Effector memory CD8-positive, alpha-beta T cell (primary cell): ENCODE measurements around the gene ZNF768.

Experiments
- ATAC-seq: fragments of 150-1000 bp; cut with Tn5 transposase; replicated peaks from 2 replicates; pipeline ENCODE4 v1.10.0; 2021; ENCODE audit warnings: mild to moderate bottlenecking, moderate library complexity
- DNase-seq, 3 experiments: peaks; one replicate each; pipeline ENCODE4 v3.0.0; 2021
- H3K27ac Mint-ChIP-seq, 2 donors: one replicate each; pipeline ENCODE4 v1.8.0; 2022; ENCODE audit warnings: mild to moderate bottlenecking in 2 of 2, mixed read lengths in 2 of 2, moderate library complexity in 2 of 2
- H3K27me3 Mint-ChIP-seq, 2 donors: one replicate each; pipeline ENCODE4 v1.8.0; 2022; ENCODE audit warnings: mixed read lengths in 2 of 2
- H3K36me3 Mint-ChIP-seq: one replicate; pipeline ENCODE4 v1.8.0; 2022; ENCODE audit warnings: mild to moderate bottlenecking, moderate library complexity, mixed read lengths; ENCODE audit not compliant: insufficient read depth
- H3K4me1 Mint-ChIP-seq, 2 donors: one replicate each; pipeline ENCODE4 v1.8.0; 2022; ENCODE audit warnings: low read depth in 2 of 2, mixed read lengths in 2 of 2
- H3K4me3 Mint-ChIP-seq, 2 donors: one replicate each; pipeline ENCODE4 v1.8.0; 2022; ENCODE audit warnings: mild to moderate bottlenecking in 2 of 2, mixed read lengths in 2 of 2, moderate library complexity in 2 of 2
- H3K9me3 Mint-ChIP-seq, 2 donors: one replicate each; pipeline ENCODE4 v1.8.0; 2022; ENCODE audit warnings: mixed read lengths in 2 of 2

The ZNF768 gene

DNA sequence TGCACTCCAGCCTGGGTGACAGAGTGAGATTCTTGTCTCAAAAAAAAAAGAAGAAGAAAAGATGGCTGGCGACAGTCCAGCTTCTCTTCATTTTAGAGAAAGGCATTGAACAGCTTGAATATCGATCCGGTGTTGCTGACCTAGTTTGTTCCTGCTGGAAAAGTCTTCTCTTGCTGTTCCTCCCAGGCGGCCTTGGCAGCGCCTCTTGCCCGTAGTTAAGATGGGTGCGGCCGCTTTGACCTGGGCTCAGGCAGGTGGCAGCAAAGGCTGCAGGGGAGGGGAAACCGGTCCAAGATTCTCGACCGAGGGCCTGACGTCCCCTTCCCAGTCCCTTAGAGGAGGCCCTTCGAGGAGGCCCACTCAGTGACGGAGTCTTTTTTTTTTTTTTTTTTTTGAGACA, 35.7 kb upstream of the ZNF768 start:
- Mint-ChIP-seq H3K27me3 (no peaks in the 10 kb centered on the region), H3K4me1 (peaks cover 13 to 20% of the 10 kb centered on the region in 2 donors), H3K9me3 (no peaks in the 10 kb centered on the region)

DNA sequence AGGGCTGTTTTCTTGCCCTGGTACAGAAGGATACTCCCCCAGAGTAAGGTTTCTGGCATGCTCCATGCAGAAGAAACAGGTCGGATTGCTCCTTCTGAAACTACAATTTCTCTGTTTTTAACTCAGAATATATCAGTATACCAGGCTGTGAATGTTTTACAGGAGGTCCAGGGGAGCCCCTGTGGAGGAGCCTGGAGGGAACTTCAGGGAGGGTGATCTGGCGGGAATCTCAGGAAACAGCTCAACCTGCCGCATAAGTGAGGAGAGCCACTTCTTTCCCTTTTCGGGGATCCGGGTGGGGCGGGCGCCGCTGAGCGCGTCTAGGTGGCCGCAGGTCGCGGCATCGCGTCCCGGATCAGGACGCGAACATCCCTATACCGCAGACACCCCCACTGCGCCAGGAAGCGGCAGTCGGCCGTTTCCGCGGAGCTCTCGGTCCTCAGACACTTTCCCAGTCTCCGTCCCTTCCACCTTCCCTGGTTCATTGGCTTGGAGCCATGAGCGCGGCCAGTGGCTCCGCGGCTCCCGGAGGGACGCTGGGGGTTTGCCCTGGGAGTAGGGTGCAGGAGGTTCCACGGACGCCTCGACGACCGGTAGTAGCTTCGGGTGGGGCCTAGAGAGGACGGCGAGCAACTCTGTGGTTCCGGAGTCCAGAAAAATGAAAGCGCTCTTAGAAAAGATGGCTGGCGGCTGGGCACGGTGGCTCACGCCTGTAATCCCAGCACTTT, 34.9 kb upstream of the ZNF768 start:
- peaks cover 24% of the 10 kb centered on the region for H3K36me3 Mint-ChIP-seq
- no peak for DNase-seq
- peak overlapping the region; percentile 67 to 91 for H3K27ac Mint-ChIP-seq
- H3K4me3 Mint-ChIP-seq = peak overlapping the region; percentile 77 to 86
- no peak for ATAC-seq
- H3K4me1 Mint-ChIP-seq = peaks cover 8 to 22% of the 10 kb centered on the region in 2 donors
- no peaks in the 10 kb centered on the region for H3K27me3 Mint-ChIP-seq
- no peaks in the 10 kb centered on the region for H3K9me3 Mint-ChIP-seq

More for the DNA sequence above, 35.7 kb upstream of the ZNF768 start:
- Mint-ChIP-seq H3K4me3 (peak overlapping the region; percentile 77 to 86), H3K36me3 (peaks cover 17% of the 10 kb centered on the region), H3K27ac (peak overlapping the region; percentile 67 to 91)
- no peak for DNase-seq
- ATAC-seq = no peak

DNA sequence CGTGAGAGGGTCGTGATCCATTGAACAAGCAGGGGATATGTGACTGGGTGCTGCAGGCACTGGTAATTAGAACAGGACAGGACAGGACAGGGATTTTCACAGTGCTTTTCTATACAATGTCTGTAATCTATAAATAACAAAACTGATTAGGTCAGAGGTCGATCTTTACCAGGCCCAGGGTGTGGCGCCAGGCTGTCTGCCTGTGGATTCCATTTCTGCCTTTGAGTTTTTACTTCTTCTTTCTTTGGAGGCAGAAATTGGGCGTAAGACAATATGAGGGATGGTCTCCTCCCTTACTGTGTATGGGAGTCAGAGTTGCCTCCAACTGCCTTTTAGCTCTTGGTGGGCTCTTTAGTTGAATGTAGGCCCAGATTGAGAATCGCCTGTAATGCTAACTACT, 33.3 kb upstream of the ZNF768 start:
- no peak for DNase-seq
- Mint-ChIP-seq H3K4me1 (peaks cover 11 to 26% of the 10 kb centered on the region in 2 donors), H3K27me3 (no peaks in the 10 kb centered on the region), H3K9me3 (no peaks in the 10 kb centered on the region), H3K27ac (peak overlapping the region in 1 of 2 donors; percentile 93), H3K36me3 (peaks cover 30% of the 10 kb centered on the region), H3K4me3 (peak overlapping the region; percentile 47 to 86)
- ATAC-seq = no peak

DNA sequence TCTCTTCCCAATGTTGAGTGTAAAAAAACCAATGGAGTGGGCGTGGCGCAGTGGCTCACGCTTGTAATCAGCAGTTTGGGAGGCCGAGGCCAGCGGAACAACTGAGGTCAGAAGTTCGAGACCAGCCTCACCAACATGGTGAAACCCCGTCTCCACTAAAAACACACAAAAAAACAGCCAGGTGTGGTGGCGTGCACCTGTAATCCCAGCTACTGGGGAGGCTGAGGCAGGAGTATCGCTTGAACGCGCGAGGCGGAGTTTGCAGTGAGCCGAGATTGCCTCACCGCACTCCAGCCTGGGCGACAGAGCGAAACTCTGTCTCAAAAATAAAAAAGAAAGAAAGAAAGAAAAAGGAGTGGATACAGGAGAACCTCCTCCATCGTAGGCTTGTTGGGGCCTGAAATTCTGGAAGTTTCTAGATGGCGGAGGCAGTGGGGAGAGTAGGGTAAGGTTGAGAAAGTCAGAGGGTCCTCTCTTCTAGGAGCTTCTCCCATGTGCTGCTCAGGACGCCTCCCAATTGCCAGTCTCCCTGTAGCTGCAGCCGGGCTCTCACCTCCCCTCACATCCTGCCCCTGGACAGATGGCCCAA, 32.5 kb upstream of the ZNF768 start:
- H3K4me1 Mint-ChIP-seq = peaks cover 17 to 28% of the 10 kb centered on the region in 2 donors
- DNase-seq = no peak
- ATAC-seq = no peak
- H3K27me3 Mint-ChIP-seq = no peaks in the 10 kb centered on the region
- H3K36me3 Mint-ChIP-seq = peaks cover 38% of the 10 kb centered on the region
- peak overlapping the region; percentile 84 to 86 for H3K4me3 Mint-ChIP-seq
- peak overlapping the region; percentile 89 to 93 for H3K27ac Mint-ChIP-seq
- H3K9me3 Mint-ChIP-seq = no peaks in the 10 kb centered on the region

DNA sequence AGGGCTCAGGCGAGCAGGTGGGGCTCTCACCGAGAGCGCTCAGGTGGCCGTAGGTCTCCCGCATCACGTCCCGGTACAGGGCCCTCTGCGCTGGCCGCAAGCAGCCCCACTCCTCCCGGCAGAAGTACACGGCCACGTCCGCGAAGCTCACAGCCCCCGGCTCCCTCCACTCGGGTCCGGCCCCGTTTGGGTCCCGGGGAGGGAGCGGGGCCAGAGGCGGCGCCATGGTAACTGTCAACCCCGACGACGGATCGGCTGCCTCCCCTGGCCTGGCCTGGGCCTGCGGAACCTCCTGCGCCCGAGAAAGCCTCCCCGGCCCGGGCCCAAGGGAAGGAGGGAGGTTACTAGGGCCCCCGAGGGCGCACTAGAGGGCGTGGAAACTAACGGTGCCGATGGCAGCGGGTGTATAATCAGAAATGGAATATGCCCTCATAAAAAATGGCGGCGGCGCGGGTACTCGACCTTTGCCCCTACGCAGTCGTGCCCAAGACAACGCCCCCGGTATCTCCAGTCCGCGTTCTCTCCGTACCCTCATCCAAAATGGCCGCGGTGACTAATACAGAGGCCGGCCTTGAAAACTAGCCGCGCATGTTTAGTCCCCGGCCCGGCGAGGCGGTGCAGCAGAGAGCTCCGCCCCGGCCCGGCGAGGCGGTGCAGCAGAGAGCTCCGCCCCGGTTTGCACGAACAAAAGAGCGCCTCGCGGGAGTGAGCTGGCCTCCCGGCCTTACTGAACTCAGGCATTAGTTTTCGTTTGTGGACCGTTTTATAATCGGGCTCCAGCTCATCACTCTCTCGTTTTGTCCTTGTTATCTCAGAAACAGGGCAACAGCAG, 31.8 kb upstream of the ZNF768 start, which contains the start of gene ZNF764:
Gene ZNF764 (minus strand): TSS at position 418 of the 832 bp plus-strand sequence. CDS start 192 bp downstream, at position 226.
- DNase-seq (peak; percentile 93 to 95 (median 95)), ATAC-seq (peak; percentile 92)
- Mint-ChIP-seq H3K9me3 (no peaks in the 10 kb centered on the region), H3K27me3 (no peaks in the 10 kb centered on the region), H3K4me3 (peak within 1 kb of the TSS; percentile 84 to 86), H3K36me3 (peaks cover 39% of the 10 kb centered on the region), H3K4me1 (peaks cover 22 to 32% of the 10 kb centered on the region in 2 donors), H3K27ac (peak within 1 kb of the TSS; percentile 89 to 93)

DNA sequence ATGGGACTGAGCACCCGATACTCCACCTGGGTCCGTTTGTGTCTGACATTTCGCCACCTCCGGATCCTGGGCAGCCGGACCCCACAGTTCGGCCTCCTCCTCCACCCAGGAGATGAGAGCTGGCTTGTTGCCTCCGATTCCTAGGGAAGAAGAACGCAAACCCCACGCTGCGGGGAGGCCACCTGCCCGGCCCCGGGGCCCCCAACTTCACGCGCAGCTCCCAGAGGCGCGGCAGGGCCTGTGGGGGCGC, 31.3 kb upstream of the ZNF768 start:
- ATAC-seq (no peak), DNase-seq (no peak)
- peaks cover 28 to 37% of the 10 kb centered on the region in 2 donors for H3K4me1 Mint-ChIP-seq
- peak overlapping the region; percentile 84 to 86 for H3K4me3 Mint-ChIP-seq
- peaks cover 39% of the 10 kb centered on the region for H3K36me3 Mint-ChIP-seq
- no peaks in the 10 kb centered on the region for H3K9me3 Mint-ChIP-seq
- H3K27me3 Mint-ChIP-seq = no peaks in the 10 kb centered on the region
- H3K27ac Mint-ChIP-seq = peak overlapping the region; percentile 89 to 93

DNA sequence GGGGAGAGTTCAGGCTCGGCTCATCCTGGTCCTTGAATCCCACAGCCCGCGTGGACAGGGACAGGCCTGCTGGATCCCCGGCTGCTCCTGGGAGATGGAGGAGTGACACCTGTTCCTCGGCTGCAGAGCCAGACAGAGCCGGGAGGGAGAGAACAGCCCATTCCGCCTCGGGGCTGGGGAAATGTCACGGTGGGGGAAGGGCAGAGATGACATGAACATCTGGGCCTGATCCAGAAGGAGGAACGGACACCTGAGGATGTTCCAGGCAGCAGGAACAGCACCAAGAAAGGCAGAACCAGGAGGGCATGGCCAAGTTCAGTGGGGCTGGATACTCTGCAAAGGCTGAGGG, 29.7 kb upstream of the ZNF768 start:
- ATAC-seq (no peak), DNase-seq (no peak)
- no peaks in the 10 kb centered on the region for H3K27me3 Mint-ChIP-seq
- H3K9me3 Mint-ChIP-seq = no peaks in the 10 kb centered on the region
- peak overlapping the region in 1 of 2 donors; percentile 89 for H3K27ac Mint-ChIP-seq
- H3K36me3 Mint-ChIP-seq = peaks cover 40% of the 10 kb centered on the region
- peak overlapping the region; percentile 84 to 86 for H3K4me3 Mint-ChIP-seq
- peaks cover 42 to 43% of the 10 kb centered on the region in 2 donors for H3K4me1 Mint-ChIP-seq

DNA sequence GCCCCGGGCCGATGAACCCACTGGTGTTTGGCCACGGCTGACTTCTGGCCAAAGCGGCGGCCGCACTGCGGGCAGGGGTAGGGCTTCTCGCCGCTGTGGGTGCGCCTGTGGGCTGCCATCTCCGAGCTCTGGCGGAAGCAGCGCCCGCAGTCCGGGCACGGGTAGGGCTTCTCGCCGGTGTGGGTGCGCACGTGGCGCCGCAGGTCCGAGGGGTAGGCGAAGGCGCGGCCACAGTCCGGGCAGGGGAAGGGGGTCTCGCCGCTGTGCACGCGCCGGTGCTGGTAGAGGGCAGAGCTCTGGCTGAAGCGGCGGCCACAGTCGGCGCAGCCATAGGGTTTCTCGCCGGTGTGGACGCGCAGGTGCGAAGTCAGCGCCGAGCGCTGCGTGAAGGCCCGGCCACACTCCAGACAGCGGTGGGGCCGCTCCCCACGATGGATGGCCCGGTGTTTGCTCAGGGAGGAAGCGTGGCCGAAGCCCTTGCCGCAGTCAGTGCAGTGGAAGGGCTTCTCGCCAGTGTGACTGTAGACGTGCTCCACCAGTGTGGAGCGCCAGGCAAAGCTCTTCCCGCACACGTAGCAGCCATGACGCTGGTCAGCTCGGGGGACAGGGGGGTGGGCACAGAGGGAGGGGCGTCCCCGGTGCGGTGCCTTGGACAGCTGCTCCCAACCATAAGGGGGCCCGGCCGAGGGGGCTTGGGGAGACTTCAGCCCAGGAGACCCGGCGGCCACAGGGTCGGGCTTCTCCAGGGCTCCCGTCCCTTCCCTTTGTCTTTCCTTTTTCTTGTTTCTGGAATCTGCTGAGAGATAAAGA, 29.2 kb upstream of the ZNF768 start:
- peak overlapping the region; percentile 84 to 86 for H3K4me3 Mint-ChIP-seq
- H3K9me3 Mint-ChIP-seq = no peaks in the 10 kb centered on the region
- DNase-seq (no peak), ATAC-seq (no peak)
- no peaks in the 10 kb centered on the region for H3K27me3 Mint-ChIP-seq
- peaks cover 43 to 46% of the 10 kb centered on the region in 2 donors for H3K4me1 Mint-ChIP-seq
- H3K36me3 Mint-ChIP-seq = peaks cover 42% of the 10 kb centered on the region
- peak overlapping the region in 1 of 2 donors; percentile 89 for H3K27ac Mint-ChIP-seq

DNA sequence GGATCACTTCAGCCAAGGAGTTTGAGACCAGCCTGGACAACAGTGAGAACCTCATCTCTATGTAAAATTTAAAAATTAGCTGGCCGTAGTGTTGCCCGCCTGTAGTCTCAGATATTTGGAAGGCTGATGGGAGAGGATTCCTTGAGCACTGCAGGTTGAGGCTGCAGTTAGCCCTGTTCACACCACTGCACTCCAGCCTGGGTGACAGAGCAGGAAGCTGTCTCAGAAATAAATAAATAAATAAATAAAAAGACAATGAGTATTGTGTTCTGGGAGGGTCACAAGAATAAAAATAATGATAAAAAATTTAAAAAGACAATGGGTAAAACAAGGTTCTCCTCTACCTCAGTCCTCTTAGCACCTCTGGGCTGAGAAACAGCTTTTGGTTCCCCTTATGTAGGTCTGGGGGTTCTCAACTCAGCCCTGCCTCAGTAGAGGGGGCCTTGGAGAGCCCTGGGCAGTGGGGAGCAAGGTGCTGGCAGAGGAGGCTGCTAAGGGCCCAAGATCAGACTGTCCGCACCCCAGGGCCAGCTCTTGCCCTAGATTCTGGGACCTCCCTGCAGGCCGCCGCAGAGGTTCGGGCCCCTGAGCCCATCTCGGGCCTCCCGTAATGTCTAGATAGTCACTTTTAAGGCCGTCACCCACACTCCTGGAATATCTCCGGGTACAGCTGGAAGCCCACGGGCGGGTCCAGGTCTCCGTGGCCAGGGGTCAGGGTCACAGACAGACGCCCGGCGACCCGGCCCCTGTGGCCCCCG, 28.4 kb upstream of the ZNF768 start:
- ATAC-seq = no peak
- no peak overlapping the region for H3K4me3 Mint-ChIP-seq
- H3K9me3 Mint-ChIP-seq = no peaks in the 10 kb centered on the region
- H3K27me3 Mint-ChIP-seq = no peaks in the 10 kb centered on the region
- peaks cover 43 to 46% of the 10 kb centered on the region in 2 donors for H3K4me1 Mint-ChIP-seq
- peaks cover 42% of the 10 kb centered on the region for H3K36me3 Mint-ChIP-seq
- no peak for DNase-seq
- H3K27ac Mint-ChIP-seq = peak overlapping the region; percentile 19 to 89

DNA sequence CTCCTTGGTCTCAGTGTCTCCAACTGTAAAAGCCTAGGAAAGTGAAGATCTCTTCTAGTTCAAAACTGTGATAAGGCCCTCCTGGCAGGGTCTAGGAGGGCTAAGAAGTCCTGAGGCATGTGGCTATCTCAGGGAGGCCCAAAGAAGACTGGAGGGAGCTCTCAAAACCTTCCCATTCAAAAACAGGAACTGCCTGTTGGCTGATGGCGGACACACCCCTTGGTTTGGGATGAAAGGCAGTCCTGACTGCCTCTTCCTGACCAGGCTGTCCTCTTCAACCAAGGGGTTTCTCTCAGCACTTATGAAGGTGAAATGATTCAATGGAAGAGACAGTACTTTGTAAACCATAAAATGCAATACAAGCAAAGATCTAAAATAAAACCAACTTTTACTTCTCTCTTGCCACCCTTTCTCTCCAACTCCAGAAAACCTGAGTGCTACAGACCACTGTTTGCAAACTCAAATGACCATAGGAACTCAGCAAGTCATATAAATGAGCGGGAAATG, 27.1 kb upstream of the ZNF768 start:
- Mint-ChIP-seq H3K4me3 (peak overlapping the region; percentile 3 to 12), H3K4me1 (peaks cover 40 to 41% of the 10 kb centered on the region in 2 donors), H3K36me3 (peaks cover 38% of the 10 kb centered on the region)

DNA sequence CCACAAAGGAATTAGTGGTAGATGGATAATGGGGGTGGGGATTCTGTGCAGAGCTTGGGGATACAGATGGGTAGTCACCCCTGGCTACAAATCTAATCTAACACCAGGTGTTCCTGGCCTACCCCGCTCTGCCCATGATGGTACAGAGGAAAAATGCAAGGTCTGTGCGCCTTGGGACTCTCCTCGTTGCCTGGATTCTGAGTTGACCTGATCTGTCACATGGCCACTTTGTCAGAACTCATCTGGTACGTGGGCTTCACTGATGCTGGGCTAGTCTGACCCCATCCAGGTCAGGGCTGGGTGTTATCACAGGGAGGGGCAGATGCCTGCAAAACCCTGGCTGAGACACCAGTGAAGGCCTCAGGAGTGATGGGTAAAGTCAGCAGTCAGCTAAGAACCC, 26.6 kb upstream of the ZNF768 start:
- DNase-seq = no peak
- H3K4me3 Mint-ChIP-seq = peak overlapping the region; percentile 68 to 74
- H3K27ac Mint-ChIP-seq = peak overlapping the region; percentile 84 to 94
- H3K9me3 Mint-ChIP-seq = no peaks in the 10 kb centered on the region
- ATAC-seq = no peak
- H3K4me1 Mint-ChIP-seq = peaks cover 40% of the 10 kb centered on the region in 2 donors
- H3K36me3 Mint-ChIP-seq = peaks cover 33% of the 10 kb centered on the region
- H3K27me3 Mint-ChIP-seq = no peaks in the 10 kb centered on the region

More for the DNA sequence above, 27.1 kb upstream of the ZNF768 start:
- Mint-ChIP-seq H3K9me3 (no peaks in the 10 kb centered on the region), H3K27me3 (no peaks in the 10 kb centered on the region), H3K27ac (peak overlapping the region; percentile 19 to 94)
- DNase-seq (no peak), ATAC-seq (no peak)

DNA sequence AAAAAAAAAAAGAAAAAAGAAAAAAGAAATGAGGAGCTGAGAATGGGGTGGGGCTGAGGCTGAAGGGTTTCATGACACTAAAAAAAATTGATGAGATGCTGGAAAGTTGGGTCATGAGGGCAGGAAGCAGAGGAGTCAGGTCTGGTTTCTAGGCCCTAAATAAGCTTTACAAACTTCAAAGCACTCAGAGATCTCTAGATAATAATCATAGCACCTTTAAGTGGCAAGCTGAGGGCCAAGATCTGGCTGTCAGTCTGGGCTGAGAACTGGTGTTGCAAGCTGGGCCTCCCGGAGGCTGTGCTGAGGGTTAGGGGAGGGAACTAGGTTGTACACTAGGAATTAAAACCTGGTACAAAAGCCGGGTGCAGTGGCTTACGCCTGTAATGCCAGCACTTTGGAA, 25.4 kb upstream of the ZNF768 start:
- Mint-ChIP-seq H3K9me3 (no peaks in the 10 kb centered on the region), H3K4me3 (peak overlapping the region; percentile 68 to 74), H3K4me1 (peaks cover 40 to 43% of the 10 kb centered on the region in 2 donors), H3K36me3 (peaks cover 25% of the 10 kb centered on the region), H3K27ac (peak overlapping the region; percentile 84 to 94), H3K27me3 (no peaks in the 10 kb centered on the region)
- ATAC-seq = peak; percentile 93
- DNase-seq = peak; percentile 65 to 70 (median 69)
